ENCODE data around the gene HEATR5A. TPM values are rescaled to one million over a fixed set of nuclear protein-coding genes. Genes with fewer than 3 reads are reported as not detected.

Gene HEATR5A
- total and polyA plus RNA-seq, 2 experiments from 2014 or later, result 25.8 to 32.5 TPM

DNA sequence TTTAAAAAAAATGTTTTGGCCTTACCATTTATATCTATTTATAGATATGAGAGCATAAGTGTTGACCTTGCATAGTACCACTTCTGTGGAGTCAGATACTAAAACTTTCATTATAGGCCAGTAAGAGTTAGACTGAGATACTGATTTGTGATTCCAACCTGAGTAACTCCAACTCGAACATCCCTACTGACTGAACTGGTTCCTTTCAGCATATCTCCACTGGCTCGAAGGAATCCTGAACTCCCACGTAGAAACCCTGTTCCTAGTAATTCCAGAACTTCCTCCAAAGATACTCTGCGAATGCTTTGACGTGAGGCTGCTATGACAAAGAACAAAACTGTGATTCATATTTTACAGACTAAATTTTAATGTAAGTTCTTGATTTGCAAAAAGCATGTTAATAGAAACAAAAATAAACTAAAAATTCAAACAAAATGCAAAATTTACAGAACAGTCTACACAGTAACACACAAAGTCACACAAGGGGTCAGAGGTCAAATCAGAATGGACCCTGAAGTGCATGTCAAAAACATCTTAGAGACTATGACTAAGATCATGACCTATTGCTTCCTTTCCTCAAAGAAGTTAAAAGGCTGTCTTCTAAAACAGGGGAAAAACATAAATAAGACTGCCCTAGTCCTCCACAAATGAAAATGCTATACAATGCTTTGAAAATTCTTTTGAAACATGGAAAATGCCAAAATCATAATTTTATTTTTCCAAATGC lies 31.5 kb downstream of the HEATR5A start:
- peaks cover 2% of the 10 kb centered on the region; the same call in 1 of the 3 replicates for H3K36me3 Mint-ChIP-seq (ENCODE audit: low read depth)
- Histone ChIP-seq H2AFZ (no peak overlapping the region), H3K4me3 (no peak overlapping the region), H3K4me1 (ENCODE audit: insufficient read depth) (no peaks in the 10 kb centered on the region), H3F3A (replicated peaks; ENCODE audit: low read depth) (no peaks in the 10 kb centered on the region), H3K36me3 (ENCODE audit: insufficient read depth) (peaks cover 5% of the 10 kb centered on the region; the same call in 1 of the 2 replicates), H4K20me1 (replicated peaks; ENCODE audit: insufficient read depth) (no peaks in the 10 kb centered on the region), H3K4me2 (no peak overlapping the region), H3K79me2 (replicated peaks; ENCODE audit: insufficient read depth) (no peaks in the 10 kb centered on the region), H3K27me3 (ENCODE audit: insufficient read depth) (no peaks in the 10 kb centered on the region), H3K27ac (ENCODE audit: low read depth) (no peak overlapping the region), H3K9me2 (ENCODE audit: insufficient read depth) (no peaks in the 10 kb centered on the region)
- H3K27ac Mint-ChIP-seq, result no peak overlapping the region
- no peaks in the 10 kb centered on the region for H3K9me3 Mint-ChIP-seq
- TF ChIP-seq STAT1 (IDR thresholded peaks at IDR 0.05; ENCODE audit: unreplicated experiment), result no peak
- TF ChIP-seq CREB1 (CRISPR knock-in tag; IDR thresholded peaks at IDR 0.05; ENCODE audit: low read depth), result no peak
- no peak for TF ChIP-seq EZH2phosphoT487 (IDR thresholded peaks at IDR 0.05; ENCODE audit: unreplicated experiment)
- TF ChIP-seq ZNF114 (CRISPR knock-in tag; IDR thresholded peaks at IDR 0.05), result no peak
- TF ChIP-seq, protein P1, sequence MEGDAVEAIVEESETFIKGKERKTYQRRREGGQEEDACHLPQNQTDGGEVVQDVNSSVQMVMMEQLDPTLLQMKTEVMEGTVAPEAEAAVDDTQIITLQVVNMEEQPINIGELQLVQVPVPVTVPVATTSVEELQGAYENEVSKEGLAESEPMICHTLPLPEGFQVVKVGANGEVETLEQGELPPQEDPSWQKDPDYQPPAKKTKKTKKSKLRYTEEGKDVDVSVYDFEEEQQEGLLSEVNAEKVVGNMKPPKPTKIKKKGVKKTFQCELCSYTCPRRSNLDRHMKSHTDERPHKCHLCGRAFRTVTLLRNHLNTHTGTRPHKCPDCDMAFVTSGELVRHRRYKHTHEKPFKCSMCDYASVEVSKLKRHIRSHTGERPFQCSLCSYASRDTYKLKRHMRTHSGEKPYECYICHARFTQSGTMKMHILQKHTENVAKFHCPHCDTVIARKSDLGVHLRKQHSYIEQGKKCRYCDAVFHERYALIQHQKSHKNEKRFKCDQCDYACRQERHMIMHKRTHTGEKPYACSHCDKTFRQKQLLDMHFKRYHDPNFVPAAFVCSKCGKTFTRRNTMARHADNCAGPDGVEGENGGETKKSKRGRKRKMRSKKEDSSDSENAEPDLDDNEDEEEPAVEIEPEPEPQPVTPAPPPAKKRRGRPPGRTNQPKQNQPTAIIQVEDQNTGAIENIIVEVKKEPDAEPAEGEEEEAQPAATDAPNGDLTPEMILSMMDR (conservative IDR thresholded peaks at IDR 0.05; ENCODE audit: low read depth in 2 of 2), result no peak
- TF ChIP-seq NANOG (IDR thresholded peaks at IDR 0.05; ENCODE audit: borderline replicate concordance), result no peak
- no peak for TF ChIP-seq JUNB (IDR thresholded peaks at IDR 0.05; ENCODE audit: unreplicated experiment)
- TF ChIP-seq EZH2 (IDR thresholded peaks at IDR 0.05; ENCODE audit: low read depth, unreplicated experiment), result no peak
- TF ChIP-seq, protein P2, sequence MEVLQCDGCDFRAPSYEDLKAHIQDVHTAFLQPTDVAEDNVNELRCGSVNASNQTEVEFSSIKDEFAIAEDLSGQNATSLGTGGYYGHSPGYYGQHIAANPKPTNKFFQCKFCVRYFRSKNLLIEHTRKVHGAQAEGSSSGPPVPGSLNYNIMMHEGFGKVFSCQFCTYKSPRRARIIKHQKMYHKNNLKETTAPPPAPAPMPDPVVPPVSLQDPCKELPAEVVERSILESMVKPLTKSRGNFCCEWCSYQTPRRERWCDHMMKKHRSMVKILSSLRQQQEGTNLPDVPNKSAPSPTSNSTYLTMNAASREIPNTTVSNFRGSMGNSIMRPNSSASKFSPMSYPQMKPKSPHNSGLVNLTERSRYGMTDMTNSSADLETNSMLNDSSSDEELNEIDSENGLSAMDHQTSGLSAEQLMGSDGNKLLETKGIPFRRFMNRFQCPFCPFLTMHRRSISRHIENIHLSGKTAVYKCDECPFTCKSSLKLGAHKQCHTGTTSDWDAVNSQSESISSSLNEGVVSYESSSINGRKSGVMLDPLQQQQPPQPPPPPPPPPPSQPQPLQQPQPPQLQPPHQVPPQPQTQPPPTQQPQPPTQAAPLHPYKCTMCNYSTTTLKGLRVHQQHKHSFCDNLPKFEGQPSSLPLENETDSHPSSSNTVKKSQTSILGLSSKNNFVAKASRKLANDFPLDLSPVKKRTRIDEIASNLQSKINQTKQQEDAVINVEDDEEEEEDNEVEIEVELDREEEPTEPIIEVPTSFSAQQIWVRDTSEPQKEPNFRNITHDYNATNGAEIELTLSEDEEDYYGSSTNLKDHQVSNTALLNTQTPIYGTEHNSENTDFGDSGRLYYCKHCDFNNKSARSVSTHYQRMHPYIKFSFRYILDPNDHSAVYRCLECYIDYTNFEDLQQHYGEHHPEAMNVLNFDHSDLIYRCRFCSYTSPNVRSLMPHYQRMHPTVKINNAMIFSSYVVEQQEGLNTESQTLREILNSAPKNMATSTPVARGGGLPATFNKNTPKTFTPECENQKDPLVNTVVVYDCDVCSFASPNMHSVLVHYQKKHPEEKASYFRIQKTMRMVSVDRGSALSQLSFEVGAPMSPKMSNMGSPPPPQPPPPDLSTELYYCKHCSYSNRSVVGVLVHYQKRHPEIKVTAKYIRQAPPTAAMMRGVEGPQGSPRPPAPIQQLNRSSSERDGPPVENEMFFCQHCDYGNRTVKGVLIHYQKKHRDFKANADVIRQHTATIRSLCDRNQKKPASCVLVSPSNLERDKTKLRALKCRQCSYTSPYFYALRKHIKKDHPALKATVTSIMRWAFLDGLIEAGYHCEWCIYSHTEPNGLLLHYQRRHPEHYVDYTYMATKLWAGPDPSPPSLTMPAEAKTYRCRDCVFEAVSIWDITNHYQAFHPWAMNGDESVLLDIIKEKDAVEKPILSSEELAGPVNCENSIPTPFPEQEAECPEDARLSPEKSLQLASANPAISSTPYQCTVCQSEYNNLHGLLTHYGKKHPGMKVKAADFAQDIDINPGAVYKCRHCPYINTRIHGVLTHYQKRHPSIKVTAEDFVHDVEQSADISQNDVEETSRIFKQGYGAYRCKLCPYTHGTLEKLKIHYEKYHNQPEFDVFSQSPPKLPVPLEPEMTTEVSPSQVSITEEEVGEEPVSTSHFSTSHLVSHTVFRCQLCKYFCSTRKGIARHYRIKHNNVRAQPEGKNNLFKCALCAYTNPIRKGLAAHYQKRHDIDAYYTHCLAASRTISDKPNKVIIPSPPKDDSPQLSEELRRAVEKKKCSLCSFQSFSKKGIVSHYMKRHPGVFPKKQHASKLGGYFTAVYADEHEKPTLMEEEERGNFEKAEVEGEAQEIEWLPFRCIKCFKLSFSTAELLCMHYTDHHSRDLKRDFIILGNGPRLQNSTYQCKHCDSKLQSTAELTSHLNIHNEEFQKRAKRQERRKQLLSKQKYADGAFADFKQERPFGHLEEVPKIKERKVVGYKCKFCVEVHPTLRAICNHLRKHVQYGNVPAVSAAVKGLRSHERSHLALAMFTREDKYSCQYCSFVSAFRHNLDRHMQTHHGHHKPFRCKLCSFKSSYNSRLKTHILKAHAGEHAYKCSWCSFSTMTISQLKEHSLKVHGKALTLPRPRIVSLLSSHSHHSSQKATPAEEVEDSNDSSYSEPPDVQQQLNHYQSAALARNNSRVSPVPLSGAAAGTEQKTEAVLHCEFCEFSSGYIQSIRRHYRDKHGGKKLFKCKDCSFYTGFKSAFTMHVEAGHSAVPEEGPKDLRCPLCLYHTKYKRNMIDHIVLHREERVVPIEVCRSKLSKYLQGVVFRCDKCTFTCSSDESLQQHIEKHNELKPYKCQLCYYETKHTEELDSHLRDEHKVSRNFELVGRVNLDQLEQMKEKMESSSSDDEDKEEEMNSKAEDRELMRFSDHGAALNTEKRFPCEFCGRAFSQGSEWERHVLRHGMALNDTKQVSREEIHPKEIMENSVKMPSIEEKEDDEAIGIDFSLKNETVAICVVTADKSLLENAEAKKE (CRISPR knock-in tag; IDR thresholded peaks at IDR 0.05), result no peak
- no peak for TF ChIP-seq ZNF331 (CRISPR knock-in tag; IDR thresholded peaks at IDR 0.05; ENCODE audit: low read depth)
- no peak for TF ChIP-seq POLR2AphosphoS5 (IDR thresholded peaks at IDR 0.05; ENCODE audit: low read depth)
- TF ChIP-seq, protein P3, sequence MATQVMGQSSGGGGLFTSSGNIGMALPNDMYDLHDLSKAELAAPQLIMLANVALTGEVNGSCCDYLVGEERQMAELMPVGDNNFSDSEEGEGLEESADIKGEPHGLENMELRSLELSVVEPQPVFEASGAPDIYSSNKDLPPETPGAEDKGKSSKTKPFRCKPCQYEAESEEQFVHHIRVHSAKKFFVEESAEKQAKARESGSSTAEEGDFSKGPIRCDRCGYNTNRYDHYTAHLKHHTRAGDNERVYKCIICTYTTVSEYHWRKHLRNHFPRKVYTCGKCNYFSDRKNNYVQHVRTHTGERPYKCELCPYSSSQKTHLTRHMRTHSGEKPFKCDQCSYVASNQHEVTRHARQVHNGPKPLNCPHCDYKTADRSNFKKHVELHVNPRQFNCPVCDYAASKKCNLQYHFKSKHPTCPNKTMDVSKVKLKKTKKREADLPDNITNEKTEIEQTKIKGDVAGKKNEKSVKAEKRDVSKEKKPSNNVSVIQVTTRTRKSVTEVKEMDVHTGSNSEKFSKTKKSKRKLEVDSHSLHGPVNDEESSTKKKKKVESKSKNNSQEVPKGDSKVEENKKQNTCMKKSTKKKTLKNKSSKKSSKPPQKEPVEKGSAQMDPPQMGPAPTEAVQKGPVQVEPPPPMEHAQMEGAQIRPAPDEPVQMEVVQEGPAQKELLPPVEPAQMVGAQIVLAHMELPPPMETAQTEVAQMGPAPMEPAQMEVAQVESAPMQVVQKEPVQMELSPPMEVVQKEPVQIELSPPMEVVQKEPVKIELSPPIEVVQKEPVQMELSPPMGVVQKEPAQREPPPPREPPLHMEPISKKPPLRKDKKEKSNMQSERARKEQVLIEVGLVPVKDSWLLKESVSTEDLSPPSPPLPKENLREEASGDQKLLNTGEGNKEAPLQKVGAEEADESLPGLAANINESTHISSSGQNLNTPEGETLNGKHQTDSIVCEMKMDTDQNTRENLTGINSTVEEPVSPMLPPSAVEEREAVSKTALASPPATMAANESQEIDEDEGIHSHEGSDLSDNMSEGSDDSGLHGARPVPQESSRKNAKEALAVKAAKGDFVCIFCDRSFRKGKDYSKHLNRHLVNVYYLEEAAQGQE (IDR thresholded peaks at IDR 0.05; ENCODE audit: unreplicated experiment), result no peak
- TF ChIP-seq, protein P4, sequence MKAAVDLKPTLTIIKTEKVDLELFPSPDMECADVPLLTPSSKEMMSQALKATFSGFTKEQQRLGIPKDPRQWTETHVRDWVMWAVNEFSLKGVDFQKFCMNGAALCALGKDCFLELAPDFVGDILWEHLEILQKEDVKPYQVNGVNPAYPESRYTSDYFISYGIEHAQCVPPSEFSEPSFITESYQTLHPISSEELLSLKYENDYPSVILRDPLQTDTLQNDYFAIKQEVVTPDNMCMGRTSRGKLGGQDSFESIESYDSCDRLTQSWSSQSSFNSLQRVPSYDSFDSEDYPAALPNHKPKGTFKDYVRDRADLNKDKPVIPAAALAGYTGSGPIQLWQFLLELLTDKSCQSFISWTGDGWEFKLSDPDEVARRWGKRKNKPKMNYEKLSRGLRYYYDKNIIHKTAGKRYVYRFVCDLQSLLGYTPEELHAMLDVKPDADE (IDR thresholded peaks at IDR 0.05), result no peak
- ATAC-seq (no peak), DNase-seq (ENCODE audit: low spot score) (no peak)
- H3K4me3 Mint-ChIP-seq, result no peak overlapping the region
- H3K4me1 Mint-ChIP-seq, result no peaks in the 10 kb centered on the region
- H3K27me3 Mint-ChIP-seq (ENCODE audit: insufficient read depth, low read depth, poor library complexity), result peaks cover 2% of the 10 kb centered on the region

Data from GM23338 (cell line).